GM19193 (cell line): ENCODE data around the gene FAM193A.

Experiments
- POLR2A ChIP-seq: IDR thresholded peaks from 4 replicates; pipeline ENCODE4 v1.6.1; 2011; ENCODE audit not compliant: insufficient read depth, insufficient read length; ENCODE audit errors: extremely low read depth

Gene FAM193A

DNA sequence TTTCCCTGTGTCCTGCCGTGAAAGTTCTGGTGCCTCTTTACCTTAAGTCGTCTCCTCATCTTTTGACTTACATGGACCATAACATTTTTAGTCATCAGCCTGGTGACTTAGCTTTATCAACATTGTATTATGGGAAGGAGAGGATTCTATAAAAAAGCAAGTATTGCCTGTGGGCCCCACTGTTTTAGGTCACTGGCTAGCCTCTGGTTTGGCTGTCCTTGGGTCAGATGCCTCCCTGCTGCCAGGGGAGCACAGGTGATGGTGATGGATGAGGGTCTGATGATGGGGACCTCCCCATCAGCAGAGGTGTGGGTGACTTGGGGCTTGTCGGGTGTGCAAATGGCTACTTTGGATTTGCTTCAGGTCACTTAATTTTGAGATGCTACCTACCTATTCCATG, 51.8 kb downstream of the FAM193A start:
- no peak for TF ChIP-seq POLR2A

DNA sequence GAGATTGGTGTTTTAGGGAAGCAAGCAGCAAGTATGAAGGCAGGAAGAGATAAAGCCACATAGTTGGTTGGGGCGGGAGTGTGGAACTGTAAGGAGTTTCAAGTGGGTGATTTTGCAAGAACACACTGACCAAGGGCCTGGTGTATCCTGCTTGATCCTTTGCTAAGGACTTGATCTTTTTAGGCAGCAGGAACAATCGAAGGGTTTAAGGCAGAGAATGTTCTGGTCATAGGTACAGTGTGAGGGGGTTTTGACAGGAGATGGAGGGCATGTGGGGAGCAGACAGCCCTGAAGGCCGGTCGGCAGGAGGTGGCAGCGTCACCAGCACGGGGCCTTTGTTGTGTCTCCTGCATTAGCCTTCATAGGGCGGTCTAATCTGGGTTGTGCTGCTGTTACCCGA, 54.7 kb downstream of the FAM193A start:
- TF ChIP-seq POLR2A, result no peak

DNA sequence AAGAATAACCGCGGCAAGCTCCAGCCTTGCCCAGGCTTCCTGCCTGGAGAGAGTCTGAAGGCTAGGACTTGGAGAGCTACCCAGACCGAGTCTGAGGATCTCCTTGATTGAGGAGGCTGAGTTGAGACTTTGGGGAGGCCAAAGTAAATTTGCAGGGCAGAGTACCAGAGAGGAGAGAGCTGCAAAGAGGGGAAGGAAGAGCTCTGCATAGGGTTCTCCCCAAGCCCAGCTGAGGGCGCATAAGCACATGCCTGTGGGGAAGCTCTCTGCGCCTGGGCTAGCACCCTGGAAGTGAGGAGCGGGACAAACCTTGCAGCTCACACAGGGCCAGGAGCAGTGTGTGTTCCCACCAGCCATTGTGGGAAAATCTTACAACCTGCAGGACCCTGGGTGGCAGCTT, 56.1 kb downstream of the FAM193A start:
- no peak for TF ChIP-seq POLR2A

DNA sequence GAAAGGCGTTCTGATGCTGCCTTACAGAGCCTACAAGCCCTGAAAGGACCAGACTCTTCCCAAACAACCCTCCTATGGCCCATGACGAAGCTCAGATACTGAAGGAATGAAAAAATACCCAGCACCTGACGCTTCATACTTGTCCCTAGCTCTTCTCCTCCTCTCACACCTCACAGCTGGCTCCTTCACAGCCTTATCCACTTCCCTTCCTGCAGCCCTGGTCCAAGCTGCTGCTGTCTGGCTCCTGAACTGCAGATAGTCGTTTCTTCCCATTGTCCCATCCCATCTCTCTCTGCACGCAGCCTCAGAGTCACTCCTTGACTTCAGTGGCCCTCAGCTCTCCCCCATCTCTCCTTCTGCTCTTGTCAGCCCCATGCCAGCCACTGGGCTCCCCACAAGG, 56.6 kb downstream of the FAM193A start:
- TF ChIP-seq POLR2A, result no peak

DNA sequence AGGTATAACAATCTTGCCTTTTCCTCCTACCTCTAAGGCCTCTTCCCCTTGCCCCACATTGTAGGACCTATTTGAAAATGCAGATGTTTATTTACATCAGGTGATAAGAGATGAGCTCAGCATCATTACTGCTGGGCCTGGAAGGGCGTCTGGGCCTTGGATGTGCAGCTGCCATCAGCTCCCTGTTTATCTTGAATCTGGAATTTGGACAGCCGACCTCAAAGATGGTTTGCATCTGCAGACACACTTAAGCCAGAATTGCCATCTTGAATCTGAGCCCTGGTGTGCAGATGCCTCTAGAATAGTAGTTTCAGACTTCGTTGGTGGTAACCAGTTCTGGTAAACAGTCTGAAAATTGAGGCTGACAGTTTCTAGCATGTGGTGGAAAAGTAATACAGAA, 59.0 kb downstream of the FAM193A start:
- no peak for TF ChIP-seq POLR2A

DNA sequence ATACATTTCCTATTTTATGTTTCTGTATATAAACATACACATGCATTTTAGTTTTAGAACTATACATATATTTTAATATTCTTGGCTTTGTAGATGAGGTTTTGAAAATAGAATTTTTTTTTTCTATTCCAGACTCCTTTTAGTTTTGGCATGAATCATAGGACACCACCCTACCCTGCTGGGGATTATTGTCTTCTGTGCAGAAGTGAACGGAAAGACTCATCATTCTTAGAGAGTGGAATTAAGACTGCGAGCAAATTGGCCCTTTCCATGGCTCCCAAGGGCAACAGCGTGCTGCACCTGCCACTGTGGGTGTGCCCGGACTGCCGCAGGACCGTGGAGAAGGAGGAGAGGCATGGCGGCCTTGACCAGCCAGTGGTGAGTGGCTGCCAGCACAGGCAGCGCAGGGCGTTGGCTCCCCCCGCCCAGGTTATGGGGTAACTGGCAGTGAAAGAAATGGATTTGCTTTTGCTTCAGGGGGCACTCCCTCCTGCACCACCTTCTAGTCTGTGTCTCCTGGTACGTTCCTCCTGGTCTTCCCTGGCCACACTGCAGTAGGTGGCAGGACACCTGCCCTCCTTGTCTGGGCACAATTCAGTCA, 59.6 kb downstream of the FAM193A start:
- no peak for TF ChIP-seq POLR2A

DNA sequence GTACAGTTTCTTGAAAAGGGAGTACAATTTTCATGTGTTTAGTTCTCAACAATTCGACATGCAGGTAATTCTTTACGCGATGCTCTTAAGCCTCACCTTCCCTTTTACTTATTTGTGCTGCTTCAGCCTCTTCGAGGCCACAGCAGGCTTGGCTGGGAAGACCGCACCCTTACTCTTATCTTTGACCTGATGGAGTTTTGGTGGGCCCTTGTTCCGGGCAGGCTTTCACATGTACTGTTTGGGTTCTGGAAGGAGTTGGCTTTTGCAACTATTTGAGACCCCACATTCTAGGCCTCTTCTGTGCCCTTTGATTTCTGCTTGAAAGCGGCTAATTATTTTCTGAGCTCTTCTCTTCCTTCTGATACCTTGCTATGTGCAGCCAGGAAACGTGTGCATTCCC, 60.2 kb downstream of the FAM193A start:
- no peak for TF ChIP-seq POLR2A

DNA sequence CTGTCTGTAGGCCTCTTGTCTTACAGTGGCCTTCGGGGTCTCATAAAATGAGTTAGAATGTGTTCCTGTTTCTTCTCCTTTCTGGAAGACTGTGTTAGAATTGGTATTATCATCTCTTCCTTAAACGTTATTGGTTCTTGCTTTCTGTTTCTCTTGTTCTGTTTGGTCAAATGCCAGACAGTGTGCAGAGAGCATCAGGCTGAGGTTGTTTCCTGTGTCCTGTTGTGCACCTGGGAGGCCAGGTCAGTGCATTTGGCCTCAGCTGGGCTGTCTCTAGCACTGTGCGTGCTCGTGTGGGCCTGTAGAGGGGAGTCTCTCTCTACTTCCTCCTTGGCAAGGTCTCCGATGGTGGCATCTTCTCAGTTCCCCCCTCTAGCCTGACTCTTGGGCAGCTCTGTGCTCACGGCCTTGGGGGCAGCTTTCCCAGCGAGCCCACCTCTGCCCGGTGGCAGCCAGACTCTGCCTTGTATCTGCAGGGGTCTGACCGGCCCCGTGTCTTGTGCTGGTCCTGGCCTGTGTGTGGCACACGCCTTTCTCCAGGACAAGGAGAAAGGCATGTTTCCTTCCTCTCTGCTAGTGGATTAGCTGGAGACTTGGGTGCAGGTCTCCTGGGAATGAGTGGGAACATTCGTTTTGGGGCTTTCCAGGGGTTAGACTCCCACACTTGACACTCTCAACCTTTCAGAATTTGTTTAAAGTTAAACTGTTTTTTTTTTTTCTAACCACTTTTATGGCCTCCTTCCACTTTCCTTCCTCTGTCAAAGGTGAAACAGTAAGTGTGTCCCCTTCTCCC, 62.3 kb downstream of the FAM193A start:
- no peak for TF ChIP-seq POLR2A

DNA sequence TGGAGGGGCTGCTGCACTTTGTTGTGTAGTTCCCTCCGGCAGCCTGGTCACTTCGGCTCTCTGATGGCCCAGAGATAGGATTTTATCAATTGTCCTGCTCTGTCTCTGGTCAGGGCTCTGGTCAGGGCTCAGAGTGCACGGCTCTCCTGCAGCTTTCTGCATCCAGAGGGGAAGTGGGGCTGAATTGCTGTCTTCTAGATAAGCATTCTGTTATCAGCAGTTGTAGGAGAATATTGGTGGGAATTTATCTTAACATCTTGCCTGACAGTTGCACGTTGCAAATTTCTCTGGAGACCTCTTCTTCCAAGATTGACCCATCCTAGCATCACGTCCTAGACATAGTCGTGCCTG, 62.8 kb downstream of the FAM193A start:
- TF ChIP-seq POLR2A, result no peak

DNA sequence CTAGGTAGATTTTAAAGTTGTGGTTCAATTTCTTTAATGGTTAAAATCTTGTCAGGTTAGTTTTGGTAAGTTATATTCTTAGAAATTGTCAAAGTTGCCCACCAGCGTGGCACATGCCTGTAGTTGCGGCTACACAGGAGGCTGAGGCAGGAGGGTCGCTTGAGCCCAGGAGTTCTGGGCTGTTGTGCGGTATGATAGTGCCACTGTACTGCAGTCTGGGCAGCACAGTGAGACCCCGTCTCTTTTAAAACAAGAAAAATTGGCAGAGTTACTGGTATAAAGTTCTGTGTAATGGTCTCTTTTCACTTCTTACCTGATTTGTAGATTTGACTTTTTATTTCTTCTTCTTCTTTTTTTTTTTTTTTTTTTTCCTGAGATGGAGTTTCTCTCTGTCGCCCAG, 64.4 kb downstream of the FAM193A start:
- no peak for TF ChIP-seq POLR2A

DNA sequence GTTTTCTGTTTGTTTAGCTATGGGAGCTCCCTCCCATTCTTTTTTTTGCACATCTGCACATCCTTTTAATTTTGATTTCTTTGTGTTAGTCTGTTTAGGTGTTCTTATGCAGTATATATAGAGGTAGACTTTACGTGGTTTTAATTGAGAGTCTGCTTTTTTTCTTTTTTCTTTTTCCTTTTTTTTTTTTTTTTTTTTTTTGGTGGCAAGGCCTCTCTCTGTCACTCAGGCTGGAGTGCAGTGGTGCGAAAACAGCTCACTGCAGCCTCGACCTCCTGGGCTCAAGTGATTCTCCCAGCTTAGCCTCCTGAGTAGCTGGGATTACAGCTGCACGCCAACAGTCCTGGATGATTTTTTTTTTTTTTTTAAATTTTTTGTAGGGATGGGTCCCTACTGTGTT, 68.2 kb downstream of the FAM193A start:
- no peak for TF ChIP-seq POLR2A

DNA sequence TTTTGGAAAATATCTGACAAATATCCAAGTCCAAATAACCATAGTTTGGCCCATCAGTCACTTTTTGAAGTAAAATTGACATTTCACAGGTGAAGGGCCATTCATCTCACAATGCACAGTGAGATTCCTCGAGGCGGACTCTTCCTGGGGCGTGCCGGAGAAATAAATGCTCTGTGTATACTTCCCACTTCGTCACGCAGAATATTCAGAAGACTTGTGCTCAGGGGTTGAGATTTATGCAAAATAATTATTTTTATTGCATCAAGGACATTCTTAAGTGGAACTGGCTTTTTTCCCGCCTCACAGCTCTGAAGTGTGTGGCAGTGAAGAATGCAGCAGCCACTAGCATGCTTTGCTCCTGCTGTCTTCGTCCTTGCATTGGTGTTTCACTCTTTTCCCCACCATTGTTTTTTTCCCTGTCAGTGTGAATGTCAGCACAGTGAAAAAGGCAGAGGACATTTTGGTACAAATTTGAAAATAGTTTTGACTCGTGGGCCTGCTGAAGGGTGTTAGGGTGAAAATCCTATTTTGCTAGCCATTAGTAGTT, 70.6 kb downstream of the FAM193A start:
- TF ChIP-seq POLR2A, result no peak

DNA sequence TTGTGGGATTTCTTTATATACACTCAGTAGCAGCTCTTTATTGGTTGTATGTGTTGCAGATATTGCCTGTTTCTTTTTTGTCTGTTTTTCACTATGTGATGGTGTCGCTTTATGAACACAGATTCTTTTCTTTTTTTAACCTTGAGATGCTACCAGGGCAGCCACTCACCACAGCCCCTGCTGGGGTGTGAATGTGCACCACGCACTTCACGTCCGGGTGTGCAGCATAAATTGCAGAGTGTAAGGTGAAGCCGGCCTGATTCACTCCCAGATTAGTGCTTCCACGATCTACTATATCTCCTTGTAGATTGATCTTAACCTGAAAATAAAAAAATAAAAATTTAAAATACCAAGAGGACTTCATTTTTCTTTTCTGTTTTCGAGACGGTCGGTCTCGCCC, 71.4 kb downstream of the FAM193A start:
- no peak for TF ChIP-seq POLR2A

DNA sequence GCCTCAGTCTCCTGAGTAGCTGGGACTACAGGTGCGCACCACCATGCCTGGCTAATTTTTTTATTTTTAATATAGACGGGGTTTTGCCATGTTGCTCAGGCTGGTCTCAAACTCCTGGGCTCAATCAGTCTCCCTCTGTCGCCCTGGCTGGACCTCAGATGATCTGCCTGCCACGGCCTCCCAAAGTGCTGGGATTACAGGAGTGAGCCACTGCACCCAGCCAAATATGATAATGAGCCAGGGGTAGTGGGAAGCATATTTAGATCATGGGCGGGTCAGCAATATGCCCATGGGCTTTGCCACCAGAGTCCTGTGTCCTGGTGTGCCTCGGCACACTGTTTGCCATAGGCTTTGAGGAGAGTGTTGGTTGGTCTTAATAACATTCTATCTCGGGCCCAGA, 71.8 kb downstream of the FAM193A start:
- TF ChIP-seq POLR2A, result no peak

DNA sequence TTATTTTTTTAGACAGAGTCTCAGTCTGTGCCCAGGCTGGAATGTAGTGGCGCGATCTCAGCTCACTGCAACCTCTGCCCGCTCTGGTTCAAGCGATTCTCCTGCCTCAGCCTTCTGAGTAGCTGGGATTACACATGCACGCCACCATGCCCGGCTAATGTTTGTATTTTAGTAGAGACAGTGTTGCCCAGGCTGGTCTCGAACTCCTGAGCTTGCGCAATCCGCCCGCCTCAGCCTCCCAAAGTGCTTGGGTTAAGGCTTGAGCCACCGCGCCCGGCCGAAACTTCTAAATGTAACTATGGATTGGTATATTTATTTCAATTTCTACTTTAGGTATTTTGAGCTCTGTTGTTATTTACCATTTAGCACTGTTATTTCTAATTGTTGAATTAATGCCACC, 79.4 kb downstream of the FAM193A start:
- TF ChIP-seq POLR2A, result no peak

DNA sequence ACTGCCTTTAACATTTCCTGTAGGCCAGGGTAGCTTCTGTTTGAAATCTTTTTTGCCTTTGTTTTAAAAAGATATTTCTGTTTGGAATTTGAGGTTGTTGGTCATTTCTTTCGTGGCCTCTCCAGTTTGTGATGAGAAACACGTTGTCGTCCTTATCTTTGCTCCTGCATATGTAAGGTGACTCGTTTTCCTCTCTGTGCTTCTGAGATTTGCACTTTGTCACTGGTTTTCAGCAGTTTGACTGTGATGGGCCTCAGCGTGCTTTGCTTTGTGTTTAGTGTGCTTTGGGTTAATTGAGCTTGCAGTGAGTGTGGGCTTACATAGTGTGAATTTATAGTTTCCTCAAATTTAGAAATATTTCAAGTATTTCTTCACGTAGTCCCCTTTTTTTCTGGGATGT, 81.5 kb downstream of the FAM193A start:
- no peak for TF ChIP-seq POLR2A
